Measurements from ENCODE around the gene RHOV.

Gene RHOV

GRCh38 chr15:40893733-40894680 is 20.0 kb upstream of the RHOV start, which contains the start of gene VPS18:
VPS18 (plus strand) TSS chr15:40894450; CDS start chr15:40894769, 319 bp downstream.
- Histone ChIP-seq H3K4me1 (ENCODE audit: control insufficient read depth, low read length) (peaks cover 34% of the 10 kb centered on the region), H3K9me2 (replicated peaks; ENCODE audit: control insufficient read depth, low read length) (no peaks in the 10 kb centered on the region), H3F3A (ENCODE audit: control insufficient read depth, insufficient read depth) (peaks cover 4% of the 10 kb centered on the region), H3K79me2 (ENCODE audit: control insufficient read depth, low read length) (peaks cover 20% of the 10 kb centered on the region), H3K9me3 (ENCODE audit: control insufficient read depth, insufficient read depth, low read length) (no peaks in the 10 kb centered on the region), H3K27me3 (ENCODE audit: control insufficient read depth, low read length) (no peaks in the 10 kb centered on the region), H3K4me2 (ENCODE audit: low read length) (peak within 1 kb of the TSS; percentile 96), H4K20me1 (ENCODE audit: control insufficient read depth, insufficient read depth, low read depth, low read length) (no peaks in the 10 kb centered on the region), H3K27ac (ENCODE audit: low read depth, low read length) (peak within 1 kb of the TSS; percentile 26), H3K4me3 (ENCODE audit: low read length) (peak within 1 kb of the TSS; percentile 94), H3K36me3 (ENCODE audit: control insufficient read depth, low read length) (peaks cover 20% of the 10 kb centered on the region)
- no peak for TF ChIP-seq EZH2phosphoT487 (IDR thresholded peaks at IDR 0.05; ENCODE audit: borderline replicate concordance, low read length)
- TF ChIP-seq CTCF (IDR thresholded peaks at IDR 0.05; ENCODE audit: low read depth, low read length, poor library complexity, severe bottlenecking), result peak; percentile 72

DNA sequence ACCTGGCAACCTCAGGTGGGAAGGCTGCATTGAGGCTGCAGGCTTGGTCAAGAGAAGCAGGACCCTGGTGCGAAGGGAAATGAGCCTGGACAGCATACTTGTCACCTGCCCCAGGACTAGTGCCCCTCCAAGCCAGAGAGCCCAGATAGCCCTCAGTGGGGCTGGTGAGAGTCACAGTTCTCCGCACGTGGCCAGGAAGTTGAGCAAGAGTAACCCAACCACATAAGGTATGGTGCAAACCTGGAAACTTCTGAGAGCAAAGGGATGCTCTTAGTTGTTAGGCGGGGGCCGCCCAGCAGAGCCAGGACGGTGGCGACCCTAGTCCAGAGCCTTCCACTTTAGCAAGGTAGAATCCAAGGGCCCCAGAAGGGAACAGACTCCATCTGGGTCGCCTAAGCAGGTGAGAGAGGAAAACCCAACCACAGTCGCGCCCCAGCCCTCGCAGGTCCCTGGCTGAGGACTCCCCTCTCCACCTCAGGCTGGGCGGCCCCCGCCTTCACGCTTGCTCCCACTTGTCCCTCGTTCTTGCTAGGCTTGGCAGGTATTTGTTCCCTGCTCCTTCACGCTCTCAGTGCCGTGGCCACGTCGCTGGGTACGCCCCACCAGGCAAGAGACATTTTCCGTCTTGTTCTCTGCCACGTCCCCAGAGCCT is 19.1 kb upstream of the RHOV start:
- Histone ChIP-seq H3K9me2 (replicated peaks; ENCODE audit: control insufficient read depth, low read length) (no peaks in the 10 kb centered on the region), H3F3A (ENCODE audit: control insufficient read depth, insufficient read depth) (peaks cover 4% of the 10 kb centered on the region), H3K27me3 (ENCODE audit: control insufficient read depth, low read length) (no peaks in the 10 kb centered on the region), H4K20me1 (ENCODE audit: control insufficient read depth, insufficient read depth, low read depth, low read length) (no peaks in the 10 kb centered on the region), H3K79me2 (ENCODE audit: control insufficient read depth, low read length) (peaks cover 20% of the 10 kb centered on the region), H3K4me3 (ENCODE audit: low read length) (no peak overlapping the region), H3K36me3 (ENCODE audit: control insufficient read depth, low read length) (peaks cover 17% of the 10 kb centered on the region), H3K9me3 (ENCODE audit: control insufficient read depth, insufficient read depth, low read length) (no peaks in the 10 kb centered on the region), H3K4me1 (ENCODE audit: control insufficient read depth, low read length) (peaks cover 34% of the 10 kb centered on the region), H3K4me2 (ENCODE audit: low read length) (no peak overlapping the region), H3K27ac (ENCODE audit: low read depth, low read length) (no peak overlapping the region)
- no peak for TF ChIP-seq CTCF (IDR thresholded peaks at IDR 0.05; ENCODE audit: low read depth, low read length, poor library complexity, severe bottlenecking)
- TF ChIP-seq EZH2phosphoT487 (IDR thresholded peaks at IDR 0.05; ENCODE audit: borderline replicate concordance, low read length), result no peak

GRCh38 chr15:40892447-40893012 is 18.5 kb upstream of the RHOV start:
- Histone ChIP-seq H3K4me3 (ENCODE audit: low read length) (no peak overlapping the region), H4K20me1 (ENCODE audit: control insufficient read depth, insufficient read depth, low read depth, low read length) (no peaks in the 10 kb centered on the region), H3K27ac (ENCODE audit: low read depth, low read length) (no peak overlapping the region), H3K4me1 (ENCODE audit: control insufficient read depth, low read length) (peaks cover 34% of the 10 kb centered on the region), H3F3A (ENCODE audit: control insufficient read depth, insufficient read depth) (peaks cover 3% of the 10 kb centered on the region), H3K4me2 (ENCODE audit: low read length) (no peak overlapping the region), H3K9me2 (replicated peaks; ENCODE audit: control insufficient read depth, low read length) (no peaks in the 10 kb centered on the region), H3K79me2 (ENCODE audit: control insufficient read depth, low read length) (peaks cover 20% of the 10 kb centered on the region), H3K36me3 (ENCODE audit: control insufficient read depth, low read length) (peaks cover 17% of the 10 kb centered on the region), H3K9me3 (ENCODE audit: control insufficient read depth, insufficient read depth, low read length) (no peaks in the 10 kb centered on the region), H3K27me3 (ENCODE audit: control insufficient read depth, low read length) (no peaks in the 10 kb centered on the region)
- no peak for TF ChIP-seq CTCF (IDR thresholded peaks at IDR 0.05; ENCODE audit: low read depth, low read length, poor library complexity, severe bottlenecking)
- TF ChIP-seq EZH2phosphoT487 (IDR thresholded peaks at IDR 0.05; ENCODE audit: borderline replicate concordance, low read length), result no peak
